Tibial artery (tissue), 4 donors: ENCODE results near the gene SCAF8.
"Not testable (repeated sequence)": the region's sequence is repeated elsewhere in the genome, so short reads cannot be mapped to it uniquely, and the experiment has no call there.

Experiments used
- DNase-seq, 2 donors: peaks; one replicate each; pipeline ENCODE4 v3.0.0-alpha.2; 2019
- H3K27ac ChIP-seq, 2 donors: fragments of 200-600 bp; sonication (generic) in 1 of 2; 1 replicate in 1 of 2; 2 replicates in 1 of 2; pipeline ENCODE4 v1.5.1; 2018 to 2019; ENCODE audit warnings: mild to moderate bottlenecking in 1 of 2
- H3K27me3 ChIP-seq, 2 donors: fragments of 200-600 bp; sonication (generic) in 1 of 2; one replicate each; pipeline versions ENCODE4 v1.5.1 to v1.6.0; 2016 to 2019
- H3K36me3 ChIP-seq, 3 donors: fragments of 200-600 bp; sonication (generic) in 2 of 3; one replicate each; pipeline ENCODE4 v1.5.1; 2016 to 2019; ENCODE audit warnings: mild to moderate bottlenecking in 2 of 3
- H3K4me1 ChIP-seq, 4 donors: fragments of 200-600 bp; sonication (generic) in 2 of 4; 1 replicate in 3 of 4; 2 replicates in 1 of 4; pipeline ENCODE4 v1.5.1; 2016 to 2019
- H3K4me3 ChIP-seq, 2 donors: fragments of 200-600 bp; sonication (generic) in 1 of 2; 1 replicate in 1 of 2; 2 replicates in 1 of 2; pipeline ENCODE4 v1.5.1; 2018 to 2019; ENCODE audit warnings: mild to moderate bottlenecking in 2 of 2
- H3K9me3 ChIP-seq, 3 donors: fragments of 200-600 bp; sonication (generic) in 1 of 3; one replicate each; pipeline ENCODE4 v1.5.1; 2016 to 2019
- CTCF ChIP-seq, 2 experiments: fragments of 200-600 bp in 1 of 2; fragments of 450-650 bp in 1 of 2; IDR thresholded peaks; one replicate each; pipeline ENCODE4 v1.5.1; 2017 to 2019; ENCODE audit warnings: antibody characterized with exemption in 2 of 2, mild to moderate bottlenecking in 1 of 2, moderate library complexity in 1 of 2
- intact Hi-C: fragments of 100-400 bp; cut with DNase I; formaldehyde crosslinking; loops from one replicate; pipeline ENCODE4 v1.15.0; 2023; ENCODE audit warnings: low total_unique reads

Gene SCAF8

GRCh38 chr6:154800338-154800737 lies 67.1 kb downstream of the SCAF8 start:
- peaks cover 11 to 61% (median 21%) of the 10 kb centered on the region in 3 donors for H3K36me3 ChIP-seq
- no peak overlapping the region for H3K27ac ChIP-seq
- intact Hi-C loops: loop anchor here (5.0 kb wide), 2 partner anchors 68 to 123 kb away; partner anchors contain the start of gene SCAF8
- H3K4me1 ChIP-seq: peaks cover 0 to 13% (median 0%) of the 10 kb centered on the region in 4 donors
- no peak overlapping the region for H3K4me3 ChIP-seq
- no peaks in the 10 kb centered on the region for H3K9me3 ChIP-seq
- DNase-seq: no peak
- no peaks in the 10 kb centered on the region for H3K27me3 ChIP-seq
- TF ChIP-seq CTCF (IDR thresholded peaks at IDR 0.05): no peak

- Histone ChIP-seq H3K4me1 (peaks cover 0 to 20% (median 0%) of the 10 kb centered on the region in 4 donors), H3K27me3 (no peaks in the 10 kb centered on the region), H3K4me3 (no peak overlapping the region), H3K36me3 (peaks cover 27 to 64% (median 32%) of the 10 kb centered on the region in 3 donors), H3K9me3 (no peaks in the 10 kb centered on the region), H3K27ac (no peak overlapping the region)
- TF ChIP-seq CTCF (IDR thresholded peaks at IDR 0.05): peak; percentile 43 to 58
- DNase-seq: no peak
- intact Hi-C loops: no loop called here
Measured at GRCh38 chr6:154805288-154805911, 72.2 kb downstream of the SCAF8 start.

- Histone ChIP-seq H3K9me3 (no peaks in the 10 kb centered on the region), H3K4me3 (no peak overlapping the region), H3K4me1 (peaks cover 0 to 20% (median 0%) of the 10 kb centered on the region in 4 donors), H3K36me3 (peaks cover 41 to 77% (median 45%) of the 10 kb centered on the region in 3 donors), H3K27me3 (no peaks in the 10 kb centered on the region), H3K27ac (no peak overlapping the region)
- TF ChIP-seq CTCF (IDR thresholded peaks at IDR 0.05): no peak
- DNase-seq: no peak
- intact Hi-C loops: no loop called here
Measured at GRCh38 chr6:154806804-154807203, 73.6 kb downstream of the SCAF8 start.

- H3K9me3 ChIP-seq, H3K4me1 ChIP-seq, H3K27ac ChIP-seq, H3K4me3 ChIP-seq, DNase-seq, H3K27me3 ChIP-seq, intact Hi-C loops: not testable (repeated sequence)
- peaks cover 73 to 85% (median 78%) of the 10 kb centered on the region in 3 donors for H3K36me3 ChIP-seq
Measured at GRCh38 chr6:154811663-154812062, 78.4 kb downstream of the SCAF8 start.

- Histone ChIP-seq H3K27ac (no peak overlapping the region), H3K4me3 (no peak overlapping the region), H3K4me1 (no peaks in the 10 kb centered on the region), H3K9me3 (no peaks in the 10 kb centered on the region), H3K27me3 (no peaks in the 10 kb centered on the region), H3K36me3 (peaks cover 70 to 88% (median 82%) of the 10 kb centered on the region in 3 donors)
- no peak for DNase-seq
- intact Hi-C loops: no loop called here
- no peak for TF ChIP-seq CTCF (IDR thresholded peaks at IDR 0.05)
Measured at GRCh38 chr6:154814063-154814462, 80.8 kb downstream of the SCAF8 start.

GRCh38 chr6:154815938-154816820 lies 83.0 kb downstream of the SCAF8 start:
- intact Hi-C loops: no loop called here
- H3K9me3 ChIP-seq: no peaks in the 10 kb centered on the region
- no peaks in the 10 kb centered on the region for H3K27me3 ChIP-seq
- no peak overlapping the region for H3K4me3 ChIP-seq
- no peaks in the 10 kb centered on the region for H3K4me1 ChIP-seq
- DNase-seq: no peak
- no peak overlapping the region for H3K27ac ChIP-seq
- peaks cover 66 to 88% (median 82%) of the 10 kb centered on the region in 3 donors for H3K36me3 ChIP-seq
- no peak for TF ChIP-seq CTCF (IDR thresholded peaks at IDR 0.05)
